ENCODE measurements around the gene OARD1.
A peak's percentile ranks its signal among the peaks of the same experiment; 100 is the strongest.
"Not testable (repeated sequence)": the region's sequence is repeated elsewhere in the genome, so short reads cannot be mapped to it uniquely, and the experiment has no call there.

OARD1 gene

GRCh38 chr6:41071923-41072835, at the start of gene OARD1:
Gene OARD1, minus strand, starts transcription at chr6:41072356. Its CDS starts 722 bp downstream, at chr6:41071634.
- peak; percentile 97 for DNase-seq (ENCODE audit: low spot score)

- DNase-seq (ENCODE audit: low spot score), result no peak
Observed at GRCh38 chr6:41120058-41120457, 47.9 kb upstream of the OARD1 start.

GRCh38 chr6:41119508-41119907, 47.4 kb upstream of the OARD1 start:
- no peak for DNase-seq (ENCODE audit: low spot score)

- DNase-seq (ENCODE audit: low spot score), result not testable (repeated sequence)
Observed at GRCh38 chr6:41115027-41115426, 42.9 kb upstream of the OARD1 start.

- DNase-seq (ENCODE audit: low spot score), result no peak
Observed at GRCh38 chr6:41111017-41111416, 38.9 kb upstream of the OARD1 start.

GRCh38 chr6:41103847-41104246, 31.7 kb upstream of the OARD1 start:
- DNase-seq (ENCODE audit: low spot score), result no peak

- no peak for DNase-seq (ENCODE audit: low spot score)
Observed at GRCh38 chr6:41100871-41101287, 28.7 kb upstream of the OARD1 start.

- no peak for DNase-seq (ENCODE audit: low spot score)
Observed at GRCh38 chr6:41098366-41098765, 26.2 kb upstream of the OARD1 start.

- DNase-seq (ENCODE audit: low spot score), result no peak
Observed at GRCh38 chr6:41097467-41098090, 25.4 kb upstream of the OARD1 start.

GRCh38 chr6:41093729-41094128, 21.6 kb upstream of the OARD1 start:
- DNase-seq (ENCODE audit: low spot score), result no peak

GRCh38 chr6:41092421-41093140, 20.4 kb upstream of the OARD1 start:
- DNase-seq (ENCODE audit: low spot score), result peak; percentile 40

GRCh38 chr6:41090841-41091761, 18.9 kb upstream of the OARD1 start:
- DNase-seq (ENCODE audit: low spot score), result no peak

GRCh38 chr6:41088451-41088850, 16.3 kb upstream of the OARD1 start:
- DNase-seq (ENCODE audit: low spot score), result no peak

GRCh38 chr6:41085182-41085581, 13.0 kb upstream of the OARD1 start:
- no peak for DNase-seq (ENCODE audit: low spot score)

GRCh38 chr6:41083072-41083471, 10.9 kb upstream of the OARD1 start:
- no peak for DNase-seq (ENCODE audit: low spot score)

GRCh38 chr6:41080621-41081020, 8.5 kb upstream of the OARD1 start:
- no peak for DNase-seq (ENCODE audit: low spot score)

- no peak for DNase-seq (ENCODE audit: low spot score)
Observed at GRCh38 chr6:41079080-41079479, 6.9 kb upstream of the OARD1 start.

GRCh38 chr6:41078101-41078500, 5.9 kb upstream of the OARD1 start:
- no peak for DNase-seq (ENCODE audit: low spot score)

GRCh38 chr6:41077536-41077935, 5.4 kb upstream of the OARD1 start:
- DNase-seq (ENCODE audit: low spot score), result no peak

GRCh38 chr6:41075651-41076626, 3.8 kb upstream of the OARD1 start:
- DNase-seq (ENCODE audit: low spot score), result no peak

All from GM03348 (cell line).